ENCODE data around the gene GLT1D1.
"Not testable (repeated sequence)": the region's sequence is repeated elsewhere in the genome, so short reads cannot be mapped to it uniquely, and the experiment has no call there.

Gene GLT1D1

GRCh38 chr12:128823916-128824839, 29.1 kb upstream of the GLT1D1 start, which contains the start of gene SLC15A4:
TSS of gene SLC15A4 (minus strand) at chr12:128823958. CDS start at chr12:128823943, 15 bp downstream.
- H3K9ac ChIP-seq (ENCODE audit: low read depth, low read length): peak within 1 kb of the TSS; percentile 99
- peak within 1 kb of the TSS; percentile 96 for H3K4me3 ChIP-seq (ENCODE audit: low read length)
- H3K9me3 ChIP-seq (ENCODE audit: insufficient read depth, low read depth, low read length): no peaks in the 10 kb centered on the region
- H3K4me1 ChIP-seq (ENCODE audit: insufficient read depth, low read length): peaks cover 13% of the 10 kb centered on the region; the same call in 1 of the 2 replicates
- peaks cover 18% of the 10 kb centered on the region; the same call in 1 of the 2 replicates for H3K36me3 ChIP-seq (ENCODE audit: insufficient read depth, low read depth, low read length)
- peak within 1 kb of the TSS; percentile 100 for H3K27ac ChIP-seq (ENCODE audit: low read length)
- no peaks in the 10 kb centered on the region for H3K27me3 ChIP-seq (ENCODE audit: insufficient read depth, low read length)

- no peaks in the 10 kb centered on the region for H3K27me3 ChIP-seq (ENCODE audit: insufficient read depth, low read length)
- H3K9me3 ChIP-seq (ENCODE audit: insufficient read depth, low read depth, low read length): no peaks in the 10 kb centered on the region
- no peak overlapping the region for H3K4me3 ChIP-seq (ENCODE audit: low read length)
- H3K9ac ChIP-seq (ENCODE audit: low read depth, low read length): no peak overlapping the region
- no peak overlapping the region for H3K27ac ChIP-seq (ENCODE audit: low read length)
- no peaks in the 10 kb centered on the region; the same call in 1 of the 2 replicates for H3K4me1 ChIP-seq (ENCODE audit: insufficient read depth, low read length)
- H3K36me3 ChIP-seq (ENCODE audit: insufficient read depth, low read depth, low read length): peaks cover 12% of the 10 kb centered on the region; the same call in 1 of the 2 replicates
Observed at GRCh38 chr12:128825835-128826234, 27.4 kb upstream of the GLT1D1 start.

- H3K9me3 ChIP-seq (ENCODE audit: insufficient read depth, low read depth, low read length): no peaks in the 10 kb centered on the region
- H3K4me3 ChIP-seq (ENCODE audit: low read length): no peak overlapping the region
- no peak overlapping the region for H3K27ac ChIP-seq (ENCODE audit: low read length)
- no peak overlapping the region for H3K9ac ChIP-seq (ENCODE audit: low read depth, low read length)
- H3K36me3 ChIP-seq (ENCODE audit: insufficient read depth, low read depth, low read length): peaks cover 6% of the 10 kb centered on the region; the same call in 1 of the 2 replicates
- no peaks in the 10 kb centered on the region; the same call in 1 of the 2 replicates for H3K4me1 ChIP-seq (ENCODE audit: insufficient read depth, low read length)
- H3K27me3 ChIP-seq (ENCODE audit: insufficient read depth, low read length): no peaks in the 10 kb centered on the region
Observed at GRCh38 chr12:128827724-128828123, 25.6 kb upstream of the GLT1D1 start.

- H3K9me3 ChIP-seq (ENCODE audit: insufficient read depth, low read depth, low read length): no peaks in the 10 kb centered on the region
- no peaks in the 10 kb centered on the region for H3K27me3 ChIP-seq (ENCODE audit: insufficient read depth, low read length)
- peaks cover 6% of the 10 kb centered on the region; the same call in 1 of the 2 replicates for H3K36me3 ChIP-seq (ENCODE audit: insufficient read depth, low read depth, low read length)
- no peak overlapping the region for H3K27ac ChIP-seq (ENCODE audit: low read length)
- H3K4me1 ChIP-seq (ENCODE audit: insufficient read depth, low read length): no peaks in the 10 kb centered on the region; the same call in 1 of the 2 replicates
- no peak overlapping the region for H3K9ac ChIP-seq (ENCODE audit: low read depth, low read length)
- H3K4me3 ChIP-seq (ENCODE audit: low read length): no peak overlapping the region
Observed at GRCh38 chr12:128829861-128830504, 23.3 kb upstream of the GLT1D1 start.

- H3K27me3 ChIP-seq (ENCODE audit: insufficient read depth, low read length): no peaks in the 10 kb centered on the region
- no peaks in the 10 kb centered on the region for H3K4me1 ChIP-seq (ENCODE audit: insufficient read depth, low read length)
- no peak overlapping the region for H3K4me3 ChIP-seq (ENCODE audit: low read length)
- H3K9me3 ChIP-seq (ENCODE audit: insufficient read depth, low read depth, low read length): no peaks in the 10 kb centered on the region
- peaks cover 6% of the 10 kb centered on the region; the same call in 1 of the 2 replicates for H3K36me3 ChIP-seq (ENCODE audit: insufficient read depth, low read depth, low read length)
- H3K27ac ChIP-seq (ENCODE audit: low read length): no peak overlapping the region
- H3K9ac ChIP-seq (ENCODE audit: low read depth, low read length): no peak overlapping the region
Observed at GRCh38 chr12:128830505-128830893, 22.8 kb upstream of the GLT1D1 start.

GRCh38 chr12:128833418-128833817, 19.9 kb upstream of the GLT1D1 start:
- Histone ChIP-seq H3K27me3 (ENCODE audit: insufficient read depth, low read length) (no peaks in the 10 kb centered on the region), H3K4me1 (ENCODE audit: insufficient read depth, low read length) (no peaks in the 10 kb centered on the region), H3K9ac (ENCODE audit: low read depth, low read length) (no peak overlapping the region), H3K36me3 (ENCODE audit: insufficient read depth, low read depth, low read length) (no peaks in the 10 kb centered on the region), H3K4me3 (ENCODE audit: low read length) (no peak overlapping the region), H3K9me3 (ENCODE audit: insufficient read depth, low read depth, low read length) (no peaks in the 10 kb centered on the region), H3K27ac (ENCODE audit: low read length) (no peak overlapping the region)

GRCh38 chr12:128839885-128840284, 13.4 kb upstream of the GLT1D1 start:
- not testable (repeated sequence) for H3K9me3 ChIP-seq (ENCODE audit: insufficient read depth, low read depth, low read length); H3K9ac ChIP-seq (ENCODE audit: low read depth, low read length); H3K4me1 ChIP-seq (ENCODE audit: insufficient read depth, low read length); H3K36me3 ChIP-seq (ENCODE audit: insufficient read depth, low read depth, low read length); H3K4me3 ChIP-seq (ENCODE audit: low read length); H3K27ac ChIP-seq (ENCODE audit: low read length); H3K27me3 ChIP-seq (ENCODE audit: insufficient read depth, low read length)

GRCh38 chr12:128840862-128841468, 12.3 kb upstream of the GLT1D1 start:
- Histone ChIP-seq H3K36me3 (ENCODE audit: insufficient read depth, low read depth, low read length) (no peaks in the 10 kb centered on the region), H3K27ac (ENCODE audit: low read length) (no peak overlapping the region), H3K27me3 (ENCODE audit: insufficient read depth, low read length) (no peaks in the 10 kb centered on the region), H3K9ac (ENCODE audit: low read depth, low read length) (no peak overlapping the region), H3K4me3 (ENCODE audit: low read length) (no peak overlapping the region), H3K4me1 (ENCODE audit: insufficient read depth, low read length) (no peaks in the 10 kb centered on the region), H3K9me3 (ENCODE audit: insufficient read depth, low read depth, low read length) (no peaks in the 10 kb centered on the region)

- Histone ChIP-seq H3K36me3 (ENCODE audit: insufficient read depth, low read depth, low read length) (no peaks in the 10 kb centered on the region), H3K4me1 (ENCODE audit: insufficient read depth, low read length) (no peaks in the 10 kb centered on the region), H3K9me3 (ENCODE audit: insufficient read depth, low read depth, low read length) (no peaks in the 10 kb centered on the region), H3K27ac (ENCODE audit: low read length) (no peak overlapping the region), H3K27me3 (ENCODE audit: insufficient read depth, low read length) (no peaks in the 10 kb centered on the region), H3K4me3 (ENCODE audit: low read length) (no peak overlapping the region), H3K9ac (ENCODE audit: low read depth, low read length) (no peak overlapping the region)
Observed at GRCh38 chr12:128842579-128842978, 10.7 kb upstream of the GLT1D1 start.

- Histone ChIP-seq H3K9me3 (ENCODE audit: insufficient read depth, low read depth, low read length) (no peaks in the 10 kb centered on the region), H3K9ac (ENCODE audit: low read depth, low read length) (no peak overlapping the region), H3K4me1 (ENCODE audit: insufficient read depth, low read length) (no peaks in the 10 kb centered on the region), H3K4me3 (ENCODE audit: low read length) (no peak overlapping the region), H3K27me3 (ENCODE audit: insufficient read depth, low read length) (no peaks in the 10 kb centered on the region), H3K27ac (ENCODE audit: low read length) (no peak overlapping the region), H3K36me3 (ENCODE audit: insufficient read depth, low read depth, low read length) (no peaks in the 10 kb centered on the region)
Observed at GRCh38 chr12:128843538-128843937, 9.7 kb upstream of the GLT1D1 start.

- Histone ChIP-seq H3K27me3 (ENCODE audit: insufficient read depth, low read length) (no peaks in the 10 kb centered on the region), H3K4me3 (ENCODE audit: low read length) (no peak overlapping the region), H3K9me3 (ENCODE audit: insufficient read depth, low read depth, low read length) (no peaks in the 10 kb centered on the region), H3K36me3 (ENCODE audit: insufficient read depth, low read depth, low read length) (no peaks in the 10 kb centered on the region), H3K4me1 (ENCODE audit: insufficient read depth, low read length) (no peaks in the 10 kb centered on the region), H3K27ac (ENCODE audit: low read length) (no peak overlapping the region), H3K9ac (ENCODE audit: low read depth, low read length) (no peak overlapping the region)
Observed at GRCh38 chr12:128844031-128844635, 9.1 kb upstream of the GLT1D1 start.

Data from iPS-20b (cell line).